H9 (cell line): ENCODE measurements around the gene CDK15. TPM values are rescaled to one million over a fixed set of nuclear protein-coding genes. Genes with fewer than 3 reads are reported as not detected.

Source experiments
- DNase-seq: peaks from one replicate; pipeline ENCODE4 v3.0.0-alpha.2; 2017
- H2AFZ ChIP-seq: one replicate; pipeline ENCODE4 v1.6.1; 2013; ENCODE audit warnings: mild to moderate bottlenecking, low read length, control low read depth, moderate library complexity
- H2AK5ac ChIP-seq: 2 replicates; pipeline ENCODE4 v1.6.1; 2013; ENCODE audit warnings: low read length, control low read depth, mixed read lengths; ENCODE audit not compliant: insufficient read length
- H2BK120ac ChIP-seq: one replicate; pipeline ENCODE4 v1.6.1; 2013; ENCODE audit warnings: low read depth, mild to moderate bottlenecking, low read length, control low read depth, inconsistent platforms; ENCODE audit not compliant: poor library complexity, severe bottlenecking
- H2BK12ac ChIP-seq: 2 replicates; pipeline ENCODE4 v1.6.1; 2013; ENCODE audit warnings: low read length, control low read depth, mixed read lengths, low read depth; ENCODE audit not compliant: insufficient read length
- H2BK15ac ChIP-seq: 2 replicates; pipeline ENCODE4 v1.6.1; 2013; ENCODE audit warnings: low read depth, low read length, control low read depth
- H2BK20ac ChIP-seq: one replicate; pipeline ENCODE4 v1.6.1; 2013; ENCODE audit warnings: low read depth, mild to moderate bottlenecking, low read length, control low read depth, inconsistent platforms; ENCODE audit not compliant: poor library complexity, severe bottlenecking
- H2BK5ac ChIP-seq: 2 replicates; pipeline ENCODE4 v1.6.1; 2013; ENCODE audit warnings: low read length, control low read depth, mixed read lengths; ENCODE audit not compliant: insufficient read length
- H3K14ac ChIP-seq: 2 replicates; pipeline ENCODE4 v1.6.1; 2013; ENCODE audit warnings: low read length, control low read depth; ENCODE audit not compliant: insufficient read depth
- H3K18ac ChIP-seq: 2 replicates; pipeline ENCODE4 v1.6.1; 2013; ENCODE audit warnings: low read depth, mild to moderate bottlenecking, mixed read lengths, low read length, control low read depth; ENCODE audit not compliant: insufficient read length
- H3K23ac ChIP-seq: 2 replicates; pipeline ENCODE4 v1.6.1; 2013; ENCODE audit warnings: low read length, control low read depth, mixed read lengths, low read depth; ENCODE audit not compliant: insufficient read length
- H3K23me2 ChIP-seq: 2 replicates; pipeline ENCODE4 v1.6.1; 2013; ENCODE audit warnings: low read depth, mild to moderate bottlenecking, mixed read lengths, low read length, control low read depth; ENCODE audit not compliant: insufficient read length, poor library complexity, severe bottlenecking
- H3K27ac ChIP-seq: 2 replicates; pipeline ENCODE4 v1.5.1; 2013; ENCODE audit warnings: low read length, control low read depth, mixed read lengths, low read depth; ENCODE audit not compliant: insufficient read length
- H3K27me3 ChIP-seq: 2 replicates; pipeline ENCODE4 v1.6.1; 2013; ENCODE audit warnings: low read length, control low read depth, inconsistent platforms; ENCODE audit not compliant: insufficient read depth
- H3K4ac ChIP-seq: 2 replicates; pipeline ENCODE4 v1.6.1; 2013; ENCODE audit warnings: low read depth, mild to moderate bottlenecking, control low read depth, inconsistent platforms, low read length, moderate library complexity
- H3K4me1 ChIP-seq: 2 replicates; pipeline ENCODE4 v1.6.1; 2013; ENCODE audit warnings: low read length, control low read depth, inconsistent platforms; ENCODE audit not compliant: insufficient read depth
- H3K4me2 ChIP-seq: 2 replicates; pipeline ENCODE4 v1.6.1; 2013; ENCODE audit warnings: low read length, control low read depth, mixed read lengths; ENCODE audit not compliant: insufficient read length, insufficient read depth
- H3K56ac ChIP-seq: 2 replicates; pipeline ENCODE4 v1.6.1; 2013; ENCODE audit warnings: low read depth, mild to moderate bottlenecking, mixed read lengths, low read length, control low read depth; ENCODE audit not compliant: insufficient read length
- H3K79me1 ChIP-seq: 2 replicates; pipeline ENCODE4 v1.6.1; 2013; ENCODE audit warnings: low read depth, mild to moderate bottlenecking, moderate library complexity, low read length, control low read depth, inconsistent platforms; ENCODE audit not compliant: insufficient read depth, poor library complexity, severe bottlenecking
- H3K79me2 ChIP-seq: 2 replicates; pipeline ENCODE4 v1.6.1; 2013; ENCODE audit warnings: low read length, control low read depth, inconsistent platforms; ENCODE audit not compliant: insufficient read depth
- H3K9ac ChIP-seq: 2 replicates; pipeline ENCODE4 v1.6.1; 2013; ENCODE audit warnings: low read length, control low read depth, mixed read lengths; ENCODE audit not compliant: insufficient read length; ENCODE audit errors: extremely low read depth
- H3K9me3 ChIP-seq: one replicate; pipeline ENCODE4 v1.6.1; 2013; ENCODE audit warnings: low read depth, low read length, inconsistent platforms; ENCODE audit not compliant: control insufficient read depth
- H3T11ph ChIP-seq: one replicate; pipeline ENCODE4 v1.6.1; 2013; ENCODE audit warnings: mild to moderate bottlenecking, low read length, control low read depth, inconsistent platforms
- H4K20me1 ChIP-seq: one replicate; pipeline ENCODE4 v1.6.1; 2013; ENCODE audit not compliant: control insufficient read depth, insufficient read length, insufficient read depth
- H4K5ac ChIP-seq: 2 replicates; pipeline ENCODE4 v1.6.1; 2013; ENCODE audit warnings: low read depth, mild to moderate bottlenecking, mixed read lengths, low read length, control low read depth; ENCODE audit not compliant: insufficient read length
- H4K8ac ChIP-seq: replicated peaks from 2 replicates; pipeline ENCODE4 v1.6.1; 2013; ENCODE audit warnings: low read length, control low read depth, mixed read lengths, low read depth; ENCODE audit not compliant: insufficient read length
- H4K91ac ChIP-seq: 2 replicates; pipeline ENCODE4 v1.6.1; 2013; ENCODE audit warnings: low read depth, mild to moderate bottlenecking, moderate library complexity, mixed read lengths, low read length, control low read depth; ENCODE audit not compliant: insufficient read length
- H3K27ac Mint-ChIP-seq, 3 experiments: 2 replicates in 2 of 3; 3 replicates in 1 of 3; pipeline ENCODE4 v1.8.0; 2020 to 2021; ENCODE audit warnings: mixed read lengths in 3 of 3, mild to moderate bottlenecking in 1 of 3, moderate library complexity in 1 of 3
- H3K27me3 Mint-ChIP-seq: 2 replicates; pipeline ENCODE4 v1.8.0; 2021; ENCODE audit warnings: low read depth, mild to moderate bottlenecking, moderate library complexity, mixed read lengths
- H3K36me3 Mint-ChIP-seq, 3 experiments: 2 replicates in 2 of 3; 3 replicates in 1 of 3; pipeline ENCODE4 v1.8.0; 2020 to 2021; ENCODE audit warnings: low read depth in 3 of 3, mixed read lengths in 3 of 3; ENCODE audit not compliant: insufficient read depth in 1 of 3
- H3K4me1 Mint-ChIP-seq, 2 experiments: 2 replicates each; pipeline ENCODE4 v1.8.0; 2020; ENCODE audit warnings: mixed read lengths in 2 of 2
- H3K4me3 Mint-ChIP-seq, 2 experiments: 2 replicates in 1 of 2; 3 replicates in 1 of 2; pipeline ENCODE4 v1.8.0; 2020 to 2021; ENCODE audit warnings: mild to moderate bottlenecking in 2 of 2, mixed read lengths in 2 of 2, moderate library complexity in 1 of 2
- H3K9me3 Mint-ChIP-seq, 2 experiments: 2 replicates in 1 of 2; 3 replicates in 1 of 2; pipeline ENCODE4 v1.8.0; 2020; ENCODE audit warnings: mild to moderate bottlenecking in 2 of 2, mixed read lengths in 2 of 2, moderate library complexity in 1 of 2
- total RNA-seq: library from RNA; stranded (reverse); gene quantifications from 2 replicates; pipeline ENCODE4 v1.2.1, GENCODE V29; 2021
- TF ChIP-seq, protein P1 (sequence below): fragments of 200-600 bp; sonication (generic); conservative IDR thresholded peaks from 3 replicates; pipeline ENCODE4 v1.8.0; 2021; ENCODE audit warnings: antibody characterized with exemption, mild to moderate bottlenecking

Gene CDK15
- total RNA-seq, 1 experiment from 2014 or later: not detected

DNA sequence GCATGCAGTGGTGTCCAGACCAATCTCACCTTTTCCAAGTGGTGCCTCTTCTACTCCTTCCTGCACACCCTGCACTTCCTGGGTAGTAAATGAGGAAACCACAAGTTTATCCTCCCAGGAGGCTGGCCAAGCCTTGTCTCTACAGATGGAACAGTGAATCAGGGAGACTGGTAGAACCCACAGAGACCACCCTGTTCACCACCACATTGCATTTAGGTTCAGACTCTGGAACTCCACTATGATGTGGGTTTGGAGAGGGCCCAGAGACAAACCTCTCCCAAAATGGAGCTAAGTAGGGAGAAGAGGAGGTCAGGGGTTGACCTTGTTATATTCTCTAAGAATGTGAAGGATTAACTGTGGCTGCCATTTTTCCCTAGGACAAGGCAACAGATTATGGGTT is 124.5 kb downstream of the CDK15 start:
- Histone ChIP-seq H2BK12ac (no peak overlapping the region), H2BK20ac (no peak overlapping the region), H3K56ac (no peak overlapping the region), H3K18ac (no peak overlapping the region), H3K27ac (no peak overlapping the region), H4K5ac (no peak overlapping the region), H4K20me1 (no peaks in the 10 kb centered on the region), H3K23ac (no peak overlapping the region), H3K4ac (no peak overlapping the region), H3K79me2 (no peaks in the 10 kb centered on the region), H4K8ac (no peak overlapping the region), H3K27me3 (no peaks in the 10 kb centered on the region), H3T11ph (no peak overlapping the region), H3K14ac (no peak overlapping the region), H3K9ac (no peak overlapping the region), H2BK15ac (no peak overlapping the region), H2BK120ac (no peak overlapping the region), H3K79me1 (no peaks in the 10 kb centered on the region), H2AFZ (no peak overlapping the region), H2BK5ac (no peak overlapping the region), H3K9me3 (no peaks in the 10 kb centered on the region), H3K23me2 (no peaks in the 10 kb centered on the region), H4K91ac (no peak overlapping the region), H2AK5ac (no peak overlapping the region), H3K4me2 (no peak overlapping the region), H3K4me1 (no peaks in the 10 kb centered on the region)
- TF ChIP-seq, protein P1, sequence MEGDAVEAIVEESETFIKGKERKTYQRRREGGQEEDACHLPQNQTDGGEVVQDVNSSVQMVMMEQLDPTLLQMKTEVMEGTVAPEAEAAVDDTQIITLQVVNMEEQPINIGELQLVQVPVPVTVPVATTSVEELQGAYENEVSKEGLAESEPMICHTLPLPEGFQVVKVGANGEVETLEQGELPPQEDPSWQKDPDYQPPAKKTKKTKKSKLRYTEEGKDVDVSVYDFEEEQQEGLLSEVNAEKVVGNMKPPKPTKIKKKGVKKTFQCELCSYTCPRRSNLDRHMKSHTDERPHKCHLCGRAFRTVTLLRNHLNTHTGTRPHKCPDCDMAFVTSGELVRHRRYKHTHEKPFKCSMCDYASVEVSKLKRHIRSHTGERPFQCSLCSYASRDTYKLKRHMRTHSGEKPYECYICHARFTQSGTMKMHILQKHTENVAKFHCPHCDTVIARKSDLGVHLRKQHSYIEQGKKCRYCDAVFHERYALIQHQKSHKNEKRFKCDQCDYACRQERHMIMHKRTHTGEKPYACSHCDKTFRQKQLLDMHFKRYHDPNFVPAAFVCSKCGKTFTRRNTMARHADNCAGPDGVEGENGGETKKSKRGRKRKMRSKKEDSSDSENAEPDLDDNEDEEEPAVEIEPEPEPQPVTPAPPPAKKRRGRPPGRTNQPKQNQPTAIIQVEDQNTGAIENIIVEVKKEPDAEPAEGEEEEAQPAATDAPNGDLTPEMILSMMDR: no peak
- Mint-ChIP-seq H3K9me3 (peaks cover 2 to 5% of the 10 kb centered on the region in 2 experiments; a peak in 3 of 5 replicates), H3K4me1 (peaks cover 37 to 49% of the 10 kb centered on the region in 2 experiments), H3K27me3 (no peaks in the 10 kb centered on the region; the same call in 1 of the 2 replicates), H3K4me3 (no peak overlapping the region), H3K36me3 (peaks cover 0 to 8% (median 2%) of the 10 kb centered on the region in 3 experiments; a peak in 3 of 7 replicates), H3K27ac (no peak overlapping the region)
- no peak for DNase-seq
